Mononuclear cell (primary cell): ENCODE data around the gene SSH3. TPM values are rescaled to one million over a fixed set of nuclear protein-coding genes. Genes with fewer than 3 reads are reported as not detected.

Source experiments
- H3K27me3 ChIP-seq: 2 replicates; pipeline ENCODE4 v1.6.0; 2011; ENCODE audit warnings: low read length, control low read depth; ENCODE audit not compliant: insufficient read depth
- H3K4me1 ChIP-seq: 2 replicates; pipeline ENCODE4 v1.5.1; 2011; ENCODE audit warnings: mild to moderate bottlenecking, low read length, control low read depth; ENCODE audit not compliant: insufficient read depth
- H3K4me3 ChIP-seq: 2 replicates; pipeline ENCODE4 v1.5.1; 2011; ENCODE audit warnings: mild to moderate bottlenecking, low read length, moderate library complexity
- H3K9me3 ChIP-seq: 2 replicates; pipeline ENCODE4 v1.5.1; 2011; ENCODE audit warnings: low read depth, mild to moderate bottlenecking, control low read depth, low read length
- total RNA-seq: library from RNA; depleted of rRNA; stranded (reverse); fragments of >200 nt; gene quantifications from one replicate; pipeline ENCODE4 v1.2.3, GENCODE V29; 2012

Gene SSH3
- total RNA-seq, 1 donor, result 4.6 TPM

DNA sequence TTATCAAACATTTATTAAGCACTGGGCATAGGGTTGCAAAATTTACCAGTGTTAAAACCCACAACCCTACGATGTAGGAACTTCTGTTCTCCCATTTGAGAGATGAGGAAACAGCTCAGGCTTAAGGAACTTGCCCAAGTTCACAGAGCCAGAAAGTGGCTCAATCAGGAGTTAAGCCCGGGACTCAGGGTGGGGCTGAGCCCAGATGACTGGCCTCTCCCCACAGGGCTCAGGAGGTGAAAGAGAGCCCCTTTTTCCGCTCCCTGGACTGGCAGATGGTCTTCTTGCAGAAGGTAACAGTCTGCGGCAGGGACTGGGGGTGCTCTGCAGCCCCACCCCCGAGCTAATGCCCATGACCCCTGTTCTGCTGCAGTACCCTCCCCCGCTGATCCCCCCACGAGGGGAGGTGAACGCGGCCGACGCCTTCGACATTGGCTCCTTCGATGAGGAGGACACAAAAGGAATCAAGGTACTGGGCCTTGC lies 19.8 kb upstream of the SSH3 start:
- peaks cover 99% of the 10 kb centered on the region for H3K4me1 ChIP-seq
- H3K4me3 ChIP-seq, result peak overlapping the region; percentile 26
- no peaks in the 10 kb centered on the region for H3K9me3 ChIP-seq
- no peaks in the 10 kb centered on the region for H3K27me3 ChIP-seq

GRCh38 chr11:67284811-67285540 lies 18.4 kb upstream of the SSH3 start:
- H3K9me3 ChIP-seq, result no peaks in the 10 kb centered on the region
- H3K4me1 ChIP-seq, result peaks cover 91% of the 10 kb centered on the region
- H3K4me3 ChIP-seq, result peak overlapping the region; percentile 26
- no peaks in the 10 kb centered on the region for H3K27me3 ChIP-seq

DNA sequence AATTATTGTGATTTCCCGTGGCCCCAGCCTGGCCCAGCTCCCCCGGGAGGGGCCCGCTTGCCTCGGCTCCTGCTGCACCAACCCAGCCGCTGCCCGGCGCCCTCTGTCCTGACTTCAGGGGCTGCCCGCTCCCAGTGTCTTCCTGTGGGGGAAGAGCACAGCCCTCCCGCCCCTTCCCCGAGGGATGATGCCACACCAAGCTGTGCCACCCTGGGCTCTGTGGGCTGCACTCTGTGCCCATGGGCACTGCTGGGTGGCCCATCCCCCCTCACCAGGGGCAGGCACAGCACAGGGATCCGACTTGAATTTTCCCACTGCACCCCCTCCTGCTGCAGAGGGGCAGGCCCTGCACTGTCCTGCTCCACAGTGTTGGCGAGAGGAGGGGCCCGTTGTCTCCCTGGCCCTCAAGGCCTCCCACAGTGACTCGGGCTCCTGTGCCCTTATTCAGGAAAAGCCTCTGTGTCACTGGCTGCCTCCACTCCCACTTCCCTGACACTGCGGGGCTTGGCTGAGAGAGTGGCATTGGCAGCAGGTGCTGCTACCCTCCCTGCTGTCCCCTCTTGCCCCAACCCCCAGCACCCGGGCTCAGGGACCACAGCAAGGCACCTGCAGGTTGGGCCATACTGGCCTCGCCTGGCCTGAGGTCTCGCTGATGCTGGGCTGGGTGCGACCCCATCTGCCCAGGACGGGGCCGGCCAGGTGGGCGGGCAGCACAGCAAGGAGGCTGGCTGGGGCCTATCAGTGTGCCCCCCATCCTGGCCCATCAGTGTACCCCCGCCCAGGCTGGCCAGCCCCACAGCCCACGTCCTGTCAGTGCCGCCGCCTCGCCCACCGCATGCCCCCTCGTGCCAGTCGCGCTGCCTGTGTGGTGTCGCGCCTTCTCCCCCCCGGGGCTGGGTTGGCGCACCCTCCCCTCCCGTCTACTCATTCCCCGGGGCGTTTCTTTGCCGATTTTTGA lies 17.5 kb upstream of the SSH3 start:
- H3K4me1 ChIP-seq, result peaks cover 91% of the 10 kb centered on the region
- H3K9me3 ChIP-seq, result no peaks in the 10 kb centered on the region
- peak overlapping the region; percentile 26 for H3K4me3 ChIP-seq
- H3K27me3 ChIP-seq, result no peaks in the 10 kb centered on the region

GRCh38 chr11:67286621-67287333 lies 16.6 kb upstream of the SSH3 start:
- H3K4me3 ChIP-seq, result peak overlapping the region; percentile 26
- peaks cover 91% of the 10 kb centered on the region for H3K4me1 ChIP-seq
- no peaks in the 10 kb centered on the region for H3K27me3 ChIP-seq
- no peaks in the 10 kb centered on the region for H3K9me3 ChIP-seq

GRCh38 chr11:67287355-67288197 lies 15.8 kb upstream of the SSH3 start:
- no peaks in the 10 kb centered on the region for H3K27me3 ChIP-seq
- H3K4me1 ChIP-seq, result peaks cover 91% of the 10 kb centered on the region
- H3K9me3 ChIP-seq, result no peaks in the 10 kb centered on the region
- peak overlapping the region; percentile 6 for H3K4me3 ChIP-seq

GRCh38 chr11:67288198-67288451 lies 15.2 kb upstream of the SSH3 start:
- no peaks in the 10 kb centered on the region for H3K9me3 ChIP-seq
- H3K4me3 ChIP-seq, result no peak overlapping the region
- no peaks in the 10 kb centered on the region for H3K27me3 ChIP-seq
- H3K4me1 ChIP-seq, result peaks cover 89% of the 10 kb centered on the region

DNA sequence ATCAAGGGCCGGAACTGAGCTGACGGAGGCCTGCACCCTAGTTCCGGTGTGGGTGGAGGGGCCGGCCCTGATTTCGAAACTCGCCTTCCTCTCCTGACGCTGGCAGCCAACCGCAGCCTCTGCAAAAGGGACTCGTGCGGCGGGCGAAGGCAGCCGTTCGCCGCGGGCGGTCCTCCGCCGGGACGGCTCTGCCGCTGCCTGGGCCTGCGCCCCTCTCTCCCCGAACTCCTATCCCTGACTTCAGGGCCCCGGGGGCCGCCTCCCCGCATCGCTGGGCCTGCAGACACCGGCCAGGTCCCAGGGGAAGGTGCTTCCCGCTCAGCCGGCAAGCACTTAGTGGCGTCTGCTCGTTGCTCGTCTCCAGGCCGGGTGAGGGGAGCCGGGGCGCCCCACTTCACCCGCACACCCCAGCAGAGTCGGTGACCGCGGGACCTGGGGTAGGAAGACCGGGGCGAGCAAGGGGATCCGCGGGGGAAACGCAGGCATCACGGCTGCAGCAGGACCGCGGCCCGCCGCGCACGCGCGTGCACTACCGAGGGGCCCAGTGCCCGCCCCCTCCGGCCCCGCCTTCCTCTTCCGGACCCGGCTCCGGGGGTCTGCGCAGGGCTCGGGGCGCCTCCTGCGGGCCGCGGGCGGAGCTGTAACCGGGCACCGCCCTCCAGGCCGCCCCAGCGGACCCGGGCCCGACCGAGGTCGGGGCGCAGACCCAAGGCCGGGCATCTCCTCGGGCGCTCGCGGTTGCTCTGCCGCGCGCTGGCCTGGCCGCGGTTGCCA lies 14.7 kb upstream of the SSH3 start:
- Histone ChIP-seq H3K4me1 (peaks cover 89% of the 10 kb centered on the region), H3K4me3 (peak overlapping the region; percentile 76), H3K9me3 (no peaks in the 10 kb centered on the region), H3K27me3 (no peaks in the 10 kb centered on the region)

- H3K4me3 ChIP-seq, result peak within 1 kb of the TSS; percentile 76
- no peaks in the 10 kb centered on the region for H3K9me3 ChIP-seq
- peaks cover 89% of the 10 kb centered on the region for H3K4me1 ChIP-seq
- H3K27me3 ChIP-seq, result no peaks in the 10 kb centered on the region
Measured at GRCh38 chr11:67289226-67289650, 14.1 kb upstream of the SSH3 start, which contains the start of gene ANKRD13D. Gene ANKRD13D (plus strand): TSS chr11:67289303. CDS start chr11:67289461, 158 bp downstream.

GRCh38 chr11:67289651-67290479 lies 13.5 kb upstream of the SSH3 start:
- peak overlapping the region; percentile 76 for H3K4me3 ChIP-seq
- no peaks in the 10 kb centered on the region for H3K9me3 ChIP-seq
- no peaks in the 10 kb centered on the region for H3K27me3 ChIP-seq
- peaks cover 86% of the 10 kb centered on the region for H3K4me1 ChIP-seq

DNA sequence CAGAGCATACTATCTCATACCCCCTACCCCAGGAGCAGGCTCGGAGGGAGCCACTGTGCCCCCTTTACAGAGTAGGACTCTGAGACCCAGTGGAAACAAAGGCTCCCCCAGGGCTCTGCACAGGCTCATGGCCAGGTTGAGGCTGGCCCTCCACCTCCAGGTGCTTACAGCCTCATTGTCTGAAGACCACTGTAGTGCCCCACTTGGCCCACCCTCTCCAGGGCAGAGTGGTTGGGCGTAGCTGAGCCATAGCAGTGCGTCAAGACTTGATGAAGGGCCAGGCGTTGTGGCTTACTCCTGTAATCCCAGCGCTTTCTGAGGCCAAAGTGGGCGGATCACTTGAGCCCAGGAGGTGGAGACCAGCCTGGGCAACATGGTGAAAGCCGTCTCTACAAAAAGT lies 12.5 kb upstream of the SSH3 start:
- H3K4me3 ChIP-seq, result no peak overlapping the region
- H3K27me3 ChIP-seq, result no peaks in the 10 kb centered on the region
- H3K9me3 ChIP-seq, result peaks cover 4% of the 10 kb centered on the region
- peaks cover 76% of the 10 kb centered on the region for H3K4me1 ChIP-seq

- H3K27me3 ChIP-seq, result no peaks in the 10 kb centered on the region
- H3K9me3 ChIP-seq, result peaks cover 8% of the 10 kb centered on the region
- H3K4me1 ChIP-seq, result peaks cover 67% of the 10 kb centered on the region
- H3K4me3 ChIP-seq, result no peak overlapping the region
Measured at GRCh38 chr11:67291481-67292381, 11.6 kb upstream of the SSH3 start.

DNA sequence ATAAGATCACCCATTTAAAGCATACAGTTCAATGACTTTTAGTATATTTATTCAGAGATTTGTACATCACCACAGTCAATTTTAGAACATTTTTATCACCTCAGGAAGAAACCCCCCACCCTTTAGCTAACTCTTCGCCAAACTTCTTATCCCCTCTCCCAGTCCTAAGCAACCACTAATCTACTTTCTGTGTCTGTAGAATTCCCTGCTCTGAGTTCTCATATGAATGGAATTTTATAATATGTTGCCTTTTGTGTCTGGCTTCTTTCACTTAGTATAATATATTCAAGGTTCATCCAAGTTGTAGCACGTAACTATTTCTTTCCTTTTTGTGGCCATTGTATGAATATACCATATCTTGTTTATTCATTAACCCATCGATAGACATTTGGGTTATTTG lies 10.7 kb upstream of the SSH3 start:
- H3K4me1 ChIP-seq, result peaks cover 58% of the 10 kb centered on the region
- no peaks in the 10 kb centered on the region for H3K27me3 ChIP-seq
- H3K4me3 ChIP-seq, result no peak overlapping the region
- peaks cover 8% of the 10 kb centered on the region for H3K9me3 ChIP-seq
